ENCODE data around the gene TAMM41. TPM values are rescaled to one million over a fixed set of nuclear protein-coding genes. Genes with fewer than 3 reads are reported as not detected.

The TAMM41 gene
- total and polyA plus RNA-seq, 9 of the 15 experiments (the other 6 are each of a cell fraction or from before 2014, with no cell fraction given), result 8.6 to 74.6 (median 29.3) TPM

DNA sequence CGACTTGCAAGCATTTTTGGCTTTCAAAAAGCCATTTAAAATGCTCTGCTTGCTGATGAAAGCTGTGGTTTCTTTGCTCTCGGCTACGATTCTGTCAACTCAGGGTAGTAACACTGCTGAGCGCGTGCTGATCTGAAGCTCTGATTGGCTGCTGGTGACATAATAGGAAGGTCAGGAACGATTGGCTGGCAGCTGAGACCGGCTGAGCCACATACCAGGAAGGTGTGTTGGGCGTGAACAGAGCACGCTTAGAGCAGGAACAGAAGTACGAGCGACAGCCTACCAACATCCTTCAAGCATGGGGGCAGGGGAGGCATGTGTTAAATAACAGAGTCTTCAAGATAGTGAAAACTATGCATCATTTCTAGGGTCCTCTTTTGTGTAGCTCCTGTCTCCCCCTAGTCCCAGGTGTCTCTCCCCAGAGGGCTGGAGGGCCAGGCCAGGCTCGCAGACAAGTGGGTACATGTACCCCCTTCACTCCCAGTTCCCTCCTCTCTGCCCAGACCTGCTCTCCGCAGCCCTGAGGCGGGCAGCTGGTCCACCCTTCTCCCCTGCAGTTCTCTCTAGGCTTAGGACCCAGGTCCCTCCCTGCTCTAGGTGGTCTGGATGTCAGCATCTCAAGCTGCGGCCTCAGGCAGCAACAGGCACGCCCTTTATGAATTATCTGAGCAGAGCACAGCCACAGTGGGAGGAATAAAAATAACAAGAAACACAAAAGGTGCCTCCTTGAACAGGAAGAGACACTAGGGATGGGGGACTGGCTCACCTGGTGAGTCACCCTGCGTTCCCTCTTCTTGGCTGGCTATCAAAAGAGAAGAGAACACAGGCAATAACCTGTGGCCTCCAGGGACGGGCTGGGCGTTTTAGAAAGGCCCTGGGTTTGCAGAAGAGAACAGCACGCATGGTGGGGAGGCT is 76.0 kb downstream of the TAMM41 start (continued):
- TF ChIP-seq PCBP1 (IDR thresholded peaks at IDR 0.05; ENCODE audit: low read depth, low read length, poor library complexity, severe bottlenecking), result no peak
- TF ChIP-seq MAFF (IDR thresholded peaks at IDR 0.05; ENCODE audit: low read length), result no peak
- TF ChIP-seq, protein P1, sequence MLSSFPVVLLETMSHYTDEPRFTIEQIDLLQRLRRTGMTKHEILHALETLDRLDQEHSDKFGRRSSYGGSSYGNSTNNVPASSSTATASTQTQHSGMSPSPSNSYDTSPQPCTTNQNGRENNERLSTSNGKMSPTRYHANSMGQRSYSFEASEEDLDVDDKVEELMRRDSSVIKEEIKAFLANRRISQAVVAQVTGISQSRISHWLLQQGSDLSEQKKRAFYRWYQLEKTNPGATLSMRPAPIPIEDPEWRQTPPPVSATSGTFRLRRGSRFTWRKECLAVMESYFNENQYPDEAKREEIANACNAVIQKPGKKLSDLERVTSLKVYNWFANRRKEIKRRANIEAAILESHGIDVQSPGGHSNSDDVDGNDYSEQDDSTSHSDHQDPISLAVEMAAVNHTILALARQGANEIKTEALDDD (IDR thresholded peaks at IDR 0.05), result no peak
- peak in 1 of 2 experiments; percentile 94; a peak in 2 of 3 replicates for TF ChIP-seq CBX3 (IDR thresholded peaks at IDR 0.05; ENCODE audit: borderline replicate concordance in 1 of 2, low read length in 2 of 2)
- TF ChIP-seq, protein P2, sequence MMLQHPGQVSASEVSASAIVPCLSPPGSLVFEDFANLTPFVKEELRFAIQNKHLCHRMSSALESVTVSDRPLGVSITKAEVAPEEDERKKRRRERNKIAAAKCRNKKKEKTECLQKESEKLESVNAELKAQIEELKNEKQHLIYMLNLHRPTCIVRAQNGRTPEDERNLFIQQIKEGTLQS (IDR thresholded peaks at IDR 0.05), result peak; percentile 42; the same call in 1 of the 2 replicates
- TF ChIP-seq, protein P2 (CRISPR knock-in tag; conservative IDR thresholded peaks at IDR 0.05), result no peak
- no peak for TF ChIP-seq ZNF551 (CRISPR knock-in tag; IDR thresholded peaks at IDR 0.05)
- 0 out of 2 replicates have a peak, but pooled peaks have one; percentile 56 for TF ChIP-seq LCOR (CRISPR knock-in tag; IDR thresholded peaks at IDR 0.05)
- TF ChIP-seq, protein P3, sequence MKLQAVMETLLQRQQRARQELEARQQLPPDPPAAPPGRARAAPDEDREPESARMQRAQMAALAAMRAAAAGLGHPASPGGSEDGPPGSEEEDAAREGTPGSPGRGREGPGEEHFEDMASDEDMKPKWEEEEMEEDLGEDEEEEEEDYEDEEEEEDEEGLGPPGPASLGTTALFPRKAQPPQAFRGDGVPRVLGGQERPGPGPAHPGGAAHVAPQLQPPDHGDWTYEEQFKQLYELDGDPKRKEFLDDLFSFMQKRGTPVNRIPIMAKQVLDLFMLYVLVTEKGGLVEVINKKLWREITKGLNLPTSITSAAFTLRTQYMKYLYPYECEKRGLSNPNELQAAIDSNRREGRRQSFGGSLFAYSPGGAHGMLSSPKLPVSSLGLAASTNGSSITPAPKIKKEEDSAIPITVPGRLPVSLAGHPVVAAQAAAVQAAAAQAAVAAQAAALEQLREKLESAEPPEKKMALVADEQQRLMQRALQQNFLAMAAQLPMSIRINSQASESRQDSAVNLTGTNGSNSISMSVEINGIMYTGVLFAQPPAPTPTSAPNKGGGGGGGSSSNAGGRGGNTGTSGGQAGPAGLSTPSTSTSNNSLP (IDR thresholded peaks at IDR 0.05; ENCODE audit: borderline replicate concordance, low read depth, low read length), result no peak
- TF ChIP-seq HNRNPK (IDR thresholded peaks at IDR 0.05; ENCODE audit: low read depth, low read length, poor library complexity, severe bottlenecking), result no peak
- TF ChIP-seq MBD2 (IDR thresholded peaks at IDR 0.05; ENCODE audit: borderline replicate concordance, low read depth), result no peak
- TF ChIP-seq ZNF263 (CRISPR knock-in tag; IDR thresholded peaks at IDR 0.05; ENCODE audit: borderline replicate concordance), result no peak
- TF ChIP-seq FOXK2 (conservative IDR thresholded peaks at IDR 0.05 in 1 of 2, IDR thresholded peaks at IDR 0.05 in 1 of 2; ENCODE audit: low read depth in 2 of 2), result peak; percentile 36 to 86; a peak in 3 of 4 replicates
- no peak for TF ChIP-seq KDM1A (IDR thresholded peaks at IDR 0.05)
- TF ChIP-seq, protein P4, sequence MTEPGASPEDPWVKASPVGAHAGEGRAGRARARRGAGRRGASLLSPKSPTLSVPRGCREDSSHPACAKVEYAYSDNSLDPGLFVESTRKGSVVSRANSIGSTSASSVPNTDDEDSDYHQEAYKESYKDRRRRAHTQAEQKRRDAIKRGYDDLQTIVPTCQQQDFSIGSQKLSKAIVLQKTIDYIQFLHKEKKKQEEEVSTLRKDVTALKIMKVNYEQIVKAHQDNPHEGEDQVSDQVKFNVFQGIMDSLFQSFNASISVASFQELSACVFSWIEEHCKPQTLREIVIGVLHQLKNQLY (CRISPR knock-in tag; conservative IDR thresholded peaks at IDR 0.05), result no peak

All from K562 (cell line).